NB4 (cell line): ENCODE measurements around the gene COG5.

Source experiments
- DNase-seq: peaks from one replicate; pipeline ENCODE4 v3.0.0; 2010; ENCODE audit warnings: low read depth
- H3K4me3 ChIP-seq: one replicate; pipeline ENCODE4 v1.5.1; 2011; ENCODE audit warnings: mild to moderate bottlenecking, low read depth, low read length, moderate library complexity
- CTCF ChIP-seq: IDR thresholded peaks from one replicate; pipeline ENCODE4 v1.5.1; 2012; ENCODE audit warnings: low read depth, low read length
- MAX ChIP-seq: IDR thresholded peaks from 2 replicates; pipeline ENCODE4 v1.6.1; 2011; ENCODE audit warnings: low read depth, low read length
- MYC ChIP-seq: IDR thresholded peaks from 2 replicates; pipeline ENCODE4 v1.6.1; 2011; ENCODE audit warnings: low read depth, low read length
- POLR2A ChIP-seq: IDR thresholded peaks from 2 replicates; pipeline ENCODE4 v1.6.1; 2011; ENCODE audit warnings: mild to moderate bottlenecking; ENCODE audit not compliant: insufficient read length; ENCODE audit errors: extremely low read depth

The COG5 gene

GRCh38 chr7:107286751-107287621 is 276.7 kb downstream of the COG5 start:
- TF ChIP-seq MYC (no peak), POLR2A (no peak), CTCF (no peak), MAX (no peak)
- H3K4me3 ChIP-seq, result no peak overlapping the region
- DNase-seq, result no peak

GRCh38 chr7:107284911-107285479 is 278.7 kb downstream of the COG5 start:
- TF ChIP-seq POLR2A (no peak), MAX (no peak), CTCF (no peak), MYC (no peak)
- DNase-seq, result no peak
- no peak overlapping the region for H3K4me3 ChIP-seq

- DNase-seq, result no peak
Measured at GRCh38 chr7:107277331-107277730, 286.4 kb downstream of the COG5 start.

GRCh38 chr7:107276220-107276827 is 287.4 kb downstream of the COG5 start:
- no peak for DNase-seq
- TF ChIP-seq MYC (no peak), CTCF (no peak), POLR2A (no peak), MAX (no peak)
- H3K4me3 ChIP-seq, result no peak overlapping the region

More at GRCh38 chr7:107277331-107277730, 286.4 kb downstream of the COG5 start:
- TF ChIP-seq MYC (no peak), MAX (no peak), CTCF (no peak), POLR2A (no peak)
- no peak overlapping the region for H3K4me3 ChIP-seq

GRCh38 chr7:107274506-107274905 is 289.2 kb downstream of the COG5 start:
- no peak overlapping the region for H3K4me3 ChIP-seq
- no peak for TF ChIP-seq CTCF
- TF ChIP-seq MAX, result no peak
- TF ChIP-seq MYC, result no peak
- TF ChIP-seq POLR2A, result no peak
- DNase-seq, result no peak
